Lower leg skin (tissue), 4 donors: ENCODE results near the gene SMG6. TPM values are rescaled to one million over a fixed set of nuclear protein-coding genes. Genes with fewer than 3 reads are reported as not detected.
A peak's percentile ranks its signal among the peaks of the same experiment; 100 is the strongest.

ENCODE experiments used
- DNase-seq, 2 donors: peaks; one replicate each; pipeline ENCODE4 v3.0.0-alpha.2; 2019; ENCODE audit warnings: low spot score in 2 of 2
- H3K4me3 ChIP-seq: fragments of 200-600 bp; sonication (generic); 2 replicates; pipeline ENCODE4 v1.5.1; 2017; ENCODE audit warnings: mild to moderate bottlenecking, low read depth; ENCODE audit not compliant: poor library complexity, severe bottlenecking
- CTCF ChIP-seq, 3 donors: fragments of 450-650 bp; IDR thresholded peaks; one replicate each; pipeline ENCODE4 v1.5.1; 2016; ENCODE audit warnings: antibody characterized with exemption in 3 of 3, mild to moderate bottlenecking in 3 of 3, moderate library complexity in 2 of 3
- POLR2A ChIP-seq, 2 donors: fragments of 450-650 bp; IDR thresholded peaks; one replicate each; pipeline ENCODE4 v1.6.1; 2016 to 2017; ENCODE audit warnings: antibody characterized with exemption in 2 of 2, mild to moderate bottlenecking in 1 of 2, moderate library complexity in 1 of 2
- WGBS, 2 donors: methylation state at CpG; one replicate each; pipeline ENCODE4 v1.1.5; 2018; 5-methylcytosine and 5-hydroxymethylcytosine counted together
- intact Hi-C: fragments of 100-400 bp; cut with DNase I; formaldehyde crosslinking; loops from one replicate; pipeline ENCODE4 v1.15.0; 2023; ENCODE audit warnings: low total_unique reads
- total RNA-seq, 4 donors: library from RNA; depleted of rRNA; stranded (reverse); fragments of >200 nt; gene quantifications; one replicate each; pipeline ENCODE4 v1.1.0, GENCODE V29; 2016

SMG6 gene
- total RNA-seq, 4 donors from 2014 or later: 22.5 to 54.6 (median 29.5) TPM

DNA sequence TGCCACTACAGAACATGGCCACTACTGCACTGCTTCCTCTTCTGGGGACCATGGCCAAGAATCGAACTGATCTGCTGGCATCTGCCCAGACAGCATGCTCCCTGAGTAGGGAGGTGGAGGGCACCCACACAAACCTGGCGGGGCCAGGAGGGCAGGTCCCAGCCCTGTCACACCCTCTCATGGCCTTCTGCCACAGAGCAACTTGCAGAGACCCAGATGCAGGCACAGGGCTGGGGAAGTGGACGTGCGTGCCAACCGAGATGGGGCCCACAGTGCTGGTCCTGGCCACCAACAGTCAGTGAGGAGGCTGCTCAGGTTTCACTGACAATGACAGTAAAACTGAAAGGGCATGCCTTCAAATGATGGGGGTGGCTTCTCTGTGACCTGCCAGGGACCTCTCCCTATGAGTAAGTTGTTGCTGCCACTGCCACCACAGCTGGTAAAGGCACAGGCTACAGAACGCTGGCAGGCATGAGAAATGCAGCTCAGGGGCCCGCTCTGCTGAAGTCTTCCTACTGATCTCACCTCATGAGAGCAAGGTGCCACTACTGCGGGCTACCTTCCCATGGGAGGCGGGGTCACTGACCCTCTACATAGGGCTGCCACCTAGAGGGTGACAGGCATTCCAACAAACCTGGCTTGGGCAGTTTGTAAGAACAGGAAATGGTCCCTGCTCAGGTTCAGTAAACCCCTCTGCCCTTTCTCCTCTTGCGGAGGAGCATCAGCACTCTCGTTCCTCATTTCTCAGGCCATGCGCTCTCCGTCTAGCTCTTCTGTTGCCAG, 233.2 kb downstream of the SMG6 start:
- WGBS, 2 donors: 62 to 77% methylated on average over 8 to 11 of the region's 13 CpGs
- H3K4me3 ChIP-seq: no peak overlapping the region
- intact Hi-C loops: no loop called here
- TF ChIP-seq CTCF (IDR thresholded peaks at IDR 0.05) (no peak), POLR2A (IDR thresholded peaks at IDR 0.05) (no peak)
- no peak for DNase-seq

DNA sequence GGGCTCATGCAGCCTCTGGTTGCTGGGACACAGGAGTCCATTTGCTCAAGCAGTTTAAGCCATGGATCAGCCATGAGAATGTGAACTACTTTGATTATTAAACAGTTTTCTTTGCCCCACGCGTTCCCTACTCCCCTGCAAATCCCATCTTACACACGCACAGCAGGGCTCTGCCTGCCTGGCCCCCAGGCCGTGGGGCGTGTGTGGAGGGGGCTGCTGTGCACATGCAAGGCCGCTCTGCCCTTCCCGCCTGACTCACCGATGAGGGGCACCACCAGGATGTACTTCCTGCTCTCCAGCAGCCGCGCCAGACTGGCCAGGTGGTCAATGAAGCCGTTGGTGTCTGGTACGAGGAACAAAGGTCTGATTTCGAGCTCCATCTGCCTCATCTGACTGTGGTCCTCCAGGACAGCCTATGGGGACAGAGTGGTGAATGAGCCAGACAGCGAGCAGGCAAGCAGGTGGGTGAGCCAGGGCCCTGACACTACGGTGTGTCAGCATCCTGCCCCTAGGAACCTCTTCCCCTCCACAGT, 235.0 kb downstream of the SMG6 start:
- intact Hi-C loops: no loop called here
- H3K4me3 ChIP-seq: no peak overlapping the region
- DNase-seq: peak in 1 of 2 donors; percentile 89
- no peak for TF ChIP-seq POLR2A (IDR thresholded peaks at IDR 0.05)
- no peak for TF ChIP-seq CTCF (IDR thresholded peaks at IDR 0.05)
- 56 to 71% methylated on average over 14 to 15 of the region's 15 CpGs for WGBS, 2 donors

DNA sequence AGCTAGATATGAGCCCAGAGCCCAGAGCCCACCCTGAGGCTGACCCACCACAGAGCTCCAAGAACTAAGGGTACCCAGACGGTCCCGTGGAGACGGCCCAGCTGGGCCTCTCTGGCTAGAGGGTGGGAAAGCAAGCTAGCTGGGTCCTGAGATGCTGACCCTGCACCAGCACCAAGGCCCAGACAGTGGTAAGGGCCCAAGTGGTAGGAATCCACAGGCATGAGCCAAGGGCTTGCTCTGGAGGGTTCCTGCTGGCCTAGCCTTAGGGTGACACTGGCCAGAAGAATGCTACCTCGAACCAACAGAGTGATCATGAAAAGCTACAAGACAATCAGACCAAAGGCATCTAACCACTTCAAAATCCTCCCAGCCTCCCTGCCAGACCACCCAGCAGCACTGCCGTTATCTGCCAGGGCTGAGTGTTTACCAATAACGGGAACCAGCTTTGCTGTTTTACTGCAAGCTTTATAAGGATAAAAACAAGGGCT, 235.5 kb downstream of the SMG6 start:
- 45 to 56% methylated on average over 6 of the region's 6 CpGs for WGBS, 2 donors
- H3K4me3 ChIP-seq: no peak overlapping the region
- no peak for DNase-seq
- intact Hi-C loops: no loop called here
- TF ChIP-seq POLR2A (IDR thresholded peaks at IDR 0.05): no peak
- no peak for TF ChIP-seq CTCF (IDR thresholded peaks at IDR 0.05)

DNA sequence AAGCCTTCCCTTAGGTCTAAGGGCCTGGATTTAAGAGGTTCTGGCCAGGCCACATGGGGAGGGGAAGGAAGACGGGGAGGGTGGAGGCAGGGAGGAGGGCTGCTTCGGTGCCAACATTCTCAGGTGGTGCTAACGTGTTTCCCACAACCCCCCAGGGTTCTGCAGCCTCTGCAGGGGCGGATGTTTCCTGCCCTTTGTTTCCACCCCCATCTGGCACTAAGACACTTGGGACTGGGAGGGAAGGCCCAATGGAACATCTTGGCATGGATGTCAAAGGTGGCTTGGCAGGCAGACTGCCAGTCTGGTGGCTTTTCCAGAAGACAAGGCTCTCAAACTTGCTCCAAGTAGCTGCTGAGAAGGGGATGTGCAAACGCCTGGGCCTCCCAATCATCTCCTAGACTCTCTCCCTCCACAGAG, 236.0 kb downstream of the SMG6 start:
- intact Hi-C loops: no loop called here
- no peak for TF ChIP-seq POLR2A (IDR thresholded peaks at IDR 0.05)
- TF ChIP-seq CTCF (IDR thresholded peaks at IDR 0.05): no peak
- WGBS, 2 donors: 26 to 32% methylated on average over 5 of the region's 5 CpGs
- DNase-seq: no peak
- no peak overlapping the region for H3K4me3 ChIP-seq

DNA sequence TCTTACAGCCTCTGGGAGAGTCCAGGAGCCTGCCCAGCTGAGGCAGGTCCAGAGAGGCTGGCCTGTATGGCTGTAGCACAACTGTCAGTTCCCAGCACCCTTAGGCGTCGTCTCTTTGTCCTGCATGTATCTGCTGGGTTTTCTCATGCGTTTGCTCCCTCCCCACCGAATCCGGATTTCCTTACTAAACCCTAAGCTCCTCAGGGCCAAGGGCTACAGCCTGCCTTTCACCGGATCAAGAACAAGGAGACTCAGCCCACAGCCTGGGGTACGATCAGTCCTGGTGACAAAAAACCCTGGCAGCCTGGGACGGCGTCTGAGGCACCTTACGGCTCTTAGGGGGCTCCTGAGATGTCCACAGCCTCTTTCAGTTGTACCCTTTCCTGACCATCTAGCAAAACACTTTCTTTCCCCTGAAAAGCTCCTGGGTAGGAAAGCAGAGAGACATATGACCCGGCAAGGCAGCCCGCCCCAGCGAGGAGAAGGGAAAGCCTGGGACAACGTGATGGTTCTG, 236.5 kb downstream of the SMG6 start:
- intact Hi-C loops: no loop called here

GRCh38 chr17:2065949-2066400, 237.6 kb downstream of the SMG6 start:
- TF ChIP-seq CTCF (IDR thresholded peaks at IDR 0.05) (no peak), POLR2A (IDR thresholded peaks at IDR 0.05) (no peak)
- intact Hi-C loops: no loop called here
- no peak for DNase-seq
- H3K4me3 ChIP-seq: no peak overlapping the region
- 75 to 78% methylated on average over 10 of the region's 10 CpGs for WGBS, 2 donors

More for the DNA sequence above, 236.5 kb downstream of the SMG6 start:
- no peak for DNase-seq
- no peak overlapping the region for H3K4me3 ChIP-seq
- TF ChIP-seq POLR2A (IDR thresholded peaks at IDR 0.05): no peak
- whole genome bisulfite sequencing, 2 donors: 69 to 74% methylated on average over 14 of the region's 14 CpGs
